HG03575 (cell line): ENCODE results near the gene PTP4A2.

Source experiments
- ATAC-seq: cut with Tn5 transposase; IDR thresholded peaks from one replicate; pipeline ENCODE4 v1.9.1; 2021; ENCODE audit not compliant: unreplicated experiment, insufficient number of reproducible peaks, low FRiP score; ENCODE audit errors: extremely low read depth

The PTP4A2 gene

GRCh38 chr1:31938184-31938975, at the start of gene PTP4A2:
PTP4A2 (minus strand) TSS chr1:31938368; CDS start chr1:31919065, 19,303 bp downstream.
- no peak for ATAC-seq

- no peak for ATAC-seq
These were observed 49.0 kb upstream of the PTP4A2 start for GRCh38 chr1:31987135-31987619.

DNA sequence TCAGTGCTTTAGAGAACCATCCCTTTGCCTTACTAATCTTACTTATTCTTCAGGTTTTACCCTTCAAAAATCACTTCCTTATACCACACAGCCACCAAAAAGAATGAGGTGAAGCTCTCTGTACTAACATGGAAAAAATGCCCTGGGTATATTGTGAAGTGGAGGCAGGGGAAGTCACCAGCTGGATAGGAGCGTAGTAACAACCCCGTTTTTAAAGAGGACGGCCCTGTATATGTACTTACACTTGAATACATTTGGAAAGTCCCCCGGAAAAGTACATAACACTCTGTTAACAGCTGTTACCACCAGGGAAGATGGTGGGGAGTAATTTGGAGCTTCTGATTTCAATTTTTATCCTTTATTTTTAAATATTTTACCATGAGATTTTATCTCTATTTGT, 47.3 kb upstream of the PTP4A2 start:
- no peak for ATAC-seq

- ATAC-seq: no peak
These were observed 46.5 kb upstream of the PTP4A2 start for GRCh38 chr1:31984419-31985347.

DNA sequence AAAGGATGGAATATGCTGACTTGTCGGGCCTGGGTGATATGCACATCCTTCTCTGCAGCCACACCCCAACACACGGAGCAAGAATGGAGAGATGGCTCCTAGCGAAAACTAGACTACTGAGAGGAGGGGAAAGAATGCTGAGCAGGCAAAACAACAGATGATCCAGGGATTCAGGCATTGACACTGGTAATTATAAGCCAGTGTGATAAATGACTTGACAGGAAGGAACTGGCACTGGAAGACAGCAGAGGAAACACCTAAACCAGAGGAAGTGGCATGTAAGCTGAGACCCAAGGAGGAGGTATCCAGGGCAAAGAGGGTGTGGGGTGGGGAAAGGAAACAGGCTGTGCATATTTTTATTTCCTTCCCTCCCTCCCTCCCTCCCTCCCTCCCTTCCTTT, 43.8 kb upstream of the PTP4A2 start:
- no peak for ATAC-seq

- ATAC-seq: no peak
These were observed 43.3 kb upstream of the PTP4A2 start for GRCh38 chr1:31981456-31981839.

DNA sequence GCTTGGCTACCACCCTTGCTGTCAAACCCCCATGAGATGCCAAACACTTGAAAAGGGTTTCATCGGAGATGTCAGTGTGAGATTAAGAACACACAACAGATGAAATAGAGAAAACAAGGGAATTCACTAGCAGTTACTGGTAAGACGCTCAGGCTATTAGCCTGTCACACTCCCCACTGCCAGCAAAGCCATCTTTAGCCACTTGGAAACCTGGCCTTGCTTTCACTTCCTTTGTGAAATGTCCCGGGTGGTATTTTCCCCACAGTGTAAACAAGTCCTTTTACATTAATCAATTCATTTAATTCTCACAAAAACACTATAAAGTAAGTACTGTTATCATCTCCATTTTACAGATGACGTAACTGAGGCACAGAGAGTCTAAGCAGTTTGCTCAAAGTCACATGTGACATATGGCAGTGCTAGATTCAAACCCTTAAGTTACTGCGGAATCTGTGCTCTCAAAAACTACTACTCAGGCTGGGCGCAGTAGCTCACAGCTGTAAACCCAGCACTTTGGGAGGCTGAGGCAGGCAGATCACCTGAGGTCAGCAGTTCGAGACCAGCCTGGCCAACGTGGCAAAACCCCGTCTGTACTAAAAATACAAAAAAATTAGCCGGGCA, 42.8 kb upstream of the PTP4A2 start:
- ATAC-seq: no peak

DNA sequence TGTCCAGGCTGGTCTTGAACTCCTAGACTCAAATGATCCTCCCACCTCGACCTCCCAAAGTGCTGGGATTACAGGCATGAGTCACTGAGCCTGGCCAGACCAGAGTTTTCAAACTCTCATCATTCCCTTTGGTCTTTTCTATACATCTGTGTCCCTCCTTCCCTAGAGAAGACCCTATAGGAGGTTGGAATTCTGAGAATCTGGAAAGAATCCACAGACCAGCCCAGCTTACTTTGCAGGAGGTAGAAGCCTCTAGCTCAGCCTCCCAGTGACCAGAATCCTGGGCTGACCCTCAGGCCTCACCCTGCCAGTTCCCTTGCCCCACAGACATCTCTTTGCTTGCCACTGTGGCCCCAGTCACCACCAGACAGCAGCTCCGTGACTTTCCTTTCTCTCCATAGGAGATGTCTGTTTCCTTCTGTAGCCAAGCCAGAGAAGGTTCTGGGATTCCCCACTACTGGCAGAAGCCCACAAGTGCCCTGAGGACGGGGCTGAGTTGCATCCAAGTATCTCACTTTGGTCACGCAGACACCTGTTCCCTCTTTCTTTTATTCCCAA, 40.8 kb upstream of the PTP4A2 start:
- ATAC-seq: no peak

GRCh38 chr1:31977385-31978131, 39.4 kb upstream of the PTP4A2 start:
- ATAC-seq: no peak

DNA sequence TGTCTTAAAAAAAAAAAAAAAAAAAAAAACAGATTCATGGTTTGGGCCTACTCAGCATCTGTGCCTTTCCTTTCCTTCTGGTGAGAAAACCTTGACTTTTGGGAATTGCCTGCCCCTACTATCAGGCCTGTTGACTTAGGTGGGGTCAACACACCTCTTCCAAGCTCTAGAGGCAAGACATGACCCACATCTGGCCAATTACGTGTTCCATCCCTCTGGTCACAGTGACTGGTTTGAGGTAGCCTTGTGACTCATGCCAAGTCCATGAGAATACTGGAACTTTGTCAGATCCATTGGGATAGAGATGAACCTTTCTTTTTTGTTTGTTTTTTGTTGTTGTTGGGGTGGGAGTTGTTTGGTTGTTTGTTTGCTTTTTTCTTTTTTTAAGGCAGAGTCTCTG, 38.2 kb upstream of the PTP4A2 start:
- ATAC-seq: no peak

- no peak for ATAC-seq
These were observed 32.7 kb upstream of the PTP4A2 start for GRCh38 chr1:31970873-31971272.

DNA sequence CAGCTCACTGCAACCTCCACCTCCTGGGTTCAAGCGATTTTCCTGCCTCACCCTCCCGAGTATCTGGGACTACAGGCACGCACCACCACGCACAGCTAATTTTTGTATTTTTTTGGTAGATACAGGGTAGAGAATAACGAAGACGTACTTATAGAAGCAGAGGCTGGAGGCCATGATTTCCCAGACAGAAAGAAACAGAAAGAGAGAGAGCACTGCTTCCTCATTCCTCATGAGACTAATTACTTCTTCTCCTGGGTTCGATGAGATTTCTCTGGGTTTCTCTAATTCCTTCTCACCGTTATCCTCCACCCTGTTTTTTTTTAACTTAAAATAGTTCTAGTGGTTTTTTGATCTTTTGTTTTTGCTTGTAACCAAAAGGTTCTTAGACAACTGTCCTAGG, 23.4 kb upstream of the PTP4A2 start:
- no peak for ATAC-seq

DNA sequence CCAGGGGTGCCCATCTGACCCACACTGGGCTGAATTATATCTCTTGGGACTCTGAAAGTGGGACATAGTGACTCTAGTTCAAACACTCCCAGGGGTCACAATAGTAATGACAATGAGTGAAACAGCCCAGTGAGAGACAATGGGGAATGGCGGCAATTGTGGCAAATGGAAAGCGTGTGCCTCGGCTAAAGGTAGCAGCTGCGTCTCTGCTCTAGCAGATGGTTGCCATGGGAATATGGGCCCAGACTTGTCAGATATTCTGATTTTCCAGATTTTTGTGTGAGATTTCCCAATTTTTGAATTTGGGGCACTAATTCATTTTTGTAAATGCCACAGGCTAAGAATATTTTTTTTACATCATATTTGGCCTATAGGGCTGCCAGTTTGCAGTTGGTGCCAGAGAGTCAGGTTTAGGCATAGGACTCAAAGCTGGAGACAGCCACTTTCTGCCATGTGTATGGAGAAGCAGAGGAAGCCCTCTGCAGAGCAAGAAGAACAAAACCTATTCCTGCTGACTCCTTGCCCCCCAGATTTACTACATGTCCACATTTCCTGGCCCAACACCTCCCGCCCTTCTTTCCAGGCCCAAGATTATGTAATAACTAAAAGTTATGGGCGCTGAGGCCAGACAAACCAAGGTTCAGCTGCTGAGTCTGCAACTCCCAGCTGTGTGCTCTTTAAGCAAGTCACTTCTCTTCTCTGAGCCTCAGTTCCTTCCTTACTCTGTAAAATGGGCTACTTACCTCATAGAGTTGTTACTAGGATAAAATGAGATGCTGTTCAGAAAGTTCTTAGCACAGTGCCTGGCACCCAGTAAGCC, 21.6 kb upstream of the PTP4A2 start:
- no peak for ATAC-seq

GRCh38 chr1:31957701-31958674, 19.8 kb upstream of the PTP4A2 start:
- ATAC-seq: no peak

DNA sequence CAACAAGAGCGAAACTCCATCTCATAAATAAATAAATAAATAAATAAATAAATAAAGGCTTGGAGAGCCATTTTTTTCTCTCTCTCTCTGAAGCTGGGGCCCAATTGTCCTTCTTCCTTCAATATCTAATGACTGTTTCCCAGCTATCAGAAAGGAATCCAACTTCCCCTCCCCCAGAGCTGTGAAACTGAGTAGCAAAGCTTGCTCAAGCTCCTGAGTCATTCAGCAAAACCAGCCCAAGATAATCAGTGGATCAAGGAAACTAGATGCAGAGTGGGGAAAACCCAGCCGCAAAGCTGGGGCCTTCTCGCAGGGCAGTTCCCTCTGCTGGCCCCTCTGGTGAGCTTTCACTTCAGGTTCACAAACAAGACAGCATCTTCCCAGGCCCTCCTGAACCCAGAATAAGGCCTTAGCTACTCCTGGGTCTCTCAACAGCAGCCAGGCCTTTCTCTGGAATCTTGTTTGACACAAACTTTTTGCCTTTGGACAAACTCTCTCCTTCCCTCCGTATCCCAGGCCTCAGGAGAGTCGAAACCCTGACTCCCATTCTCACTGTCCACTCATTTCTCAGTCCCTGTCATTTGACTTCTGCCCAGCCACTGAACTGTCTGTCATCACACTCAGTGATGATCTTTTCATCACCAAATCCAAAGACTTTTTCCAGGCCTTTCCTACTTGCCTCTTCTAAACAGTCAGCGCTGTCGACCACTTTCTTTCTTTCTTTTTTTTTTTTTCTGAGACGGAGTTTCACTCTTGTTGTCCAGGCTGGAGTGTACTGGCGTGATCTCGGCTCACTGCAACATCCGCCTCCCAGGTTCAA, 18.0 kb upstream of the PTP4A2 start:
- no peak for ATAC-seq
